PC-9 (cell line): ENCODE measurements around the gene PARN. TPM values are rescaled to one million over a fixed set of nuclear protein-coding genes. Genes with fewer than 3 reads are reported as not detected.
A peak's percentile ranks its signal among the peaks of the same experiment; 100 is the strongest.

Experiments used
- BruUV-seq: library from RNA; stranded (reverse); fragments of 400-500 nt; replicated peaks from 2 replicates; lab custom pipeline; 2021; lab: Mats Ljungman, UMichigan
- CTCF ChIA-PET: fragments of 300-600 bp; sonication (Branson Sonifier 250); formaldehyde crosslinking; loops from one replicate; lab custom pipeline; 2022; ENCODE audit warnings: antibody characterized with exemption; lab: Charles Lee
- POLR2A ChIA-PET: fragments of 300-600 bp; sonication (Branson Sonifier 250); formaldehyde crosslinking; loops from one replicate; lab custom pipeline; 2022; ENCODE audit warnings: antibody characterized with exemption; ENCODE audit not compliant: unreplicated experiment; lab: Charles Lee
- DNase-seq, 2 experiments: peaks; one replicate each; pipeline versions ENCODE4 v3.0.0 to v3.0.0-alpha.2; 2015 to 2022; ENCODE audit warnings: mixed read lengths in 1 of 2
- H2AFZ ChIP-seq: fragments of 200-600 bp; sonication (generic); 2 replicates; pipeline ENCODE4 v1.8.1; 2017; ENCODE audit warnings: antibody characterized with exemption
- H3F3A ChIP-seq: fragments of 200-600 bp; sonication (generic); 2 replicates; pipeline ENCODE4 v1.8.1; 2017; ENCODE audit warnings: antibody characterized with exemption, mild to moderate bottlenecking, low read depth; ENCODE audit not compliant: insufficient read depth
- H3K27ac ChIP-seq: fragments of 200-600 bp; sonication (generic); 2 replicates; pipeline ENCODE4 v1.6.1; 2016; ENCODE audit warnings: mixed run types
- H3K27me3 ChIP-seq: fragments of 200-600 bp; sonication (generic); 2 replicates; pipeline ENCODE4 v1.6.1; 2016; ENCODE audit warnings: low read depth, mixed run types; ENCODE audit not compliant: insufficient read depth
- H3K36me3 ChIP-seq: fragments of 200-600 bp; sonication (generic); 2 replicates; pipeline ENCODE4 v1.6.1; 2016; ENCODE audit warnings: low read depth, mixed run types
- H3K4me1 ChIP-seq: fragments of 200-600 bp; sonication (generic); replicated peaks from 2 replicates; pipeline ENCODE4 v1.6.1; 2016; ENCODE audit warnings: mixed run types; ENCODE audit not compliant: insufficient read depth
- H3K4me2 ChIP-seq: fragments of 200-600 bp; sonication (generic); 2 replicates; pipeline ENCODE4 v1.6.1; 2017; ENCODE audit warnings: mixed run types
- H3K4me3 ChIP-seq: fragments of 200-600 bp; sonication (generic); 2 replicates; pipeline ENCODE4 v1.6.1; 2016; ENCODE audit warnings: mixed run types
- H3K79me2 ChIP-seq: fragments of 200-600 bp; sonication (generic); 2 replicates; pipeline ENCODE4 v1.6.1; 2017; ENCODE audit warnings: low read depth, mixed run types
- H3K9me2 ChIP-seq: fragments of 200-600 bp; sonication (generic); 2 replicates; pipeline ENCODE4 v1.8.1; 2017; ENCODE audit warnings: mild to moderate bottlenecking; ENCODE audit not compliant: insufficient read depth
- H3K9me3 ChIP-seq: fragments of 200-600 bp; sonication (generic); 2 replicates; pipeline ENCODE4 v1.8.1; 2016; ENCODE audit warnings: low read depth; ENCODE audit not compliant: insufficient read depth
- H4K20me1 ChIP-seq: fragments of 200-600 bp; sonication (generic); 2 replicates; pipeline ENCODE4 v1.8.1; 2017; ENCODE audit not compliant: insufficient read depth
- CTCF ChIP-seq: fragments of 200-600 bp; sonication (generic); conservative IDR thresholded peaks from 2 replicates; pipeline ENCODE4 v1.6.1; 2017; ENCODE audit warnings: mixed run types, antibody characterized with exemption, mild to moderate bottlenecking, moderate library complexity
- EZH2 ChIP-seq: fragments of 200-600 bp; sonication (generic); IDR thresholded peaks from 2 replicates; pipeline ENCODE4 v1.8.0; 2017; ENCODE audit warnings: antibody characterized with exemption, low read depth
- intact Hi-C: fragments of 100-400 bp; cut with micrococcal nuclease; formaldehyde crosslinking; loops from one replicate; pipeline ENCODE4 v1.10.0; 2022; ENCODE audit not compliant: unreplicated experiment
- total RNA-seq: library from RNA; stranded (reverse); gene quantifications from 2 replicates; pipeline ENCODE4 v1.2.3, GENCODE V29; 2021

Gene PARN
- total RNA-seq, 1 experiment from 2014 or later, result 53.0 TPM

- no peak overlapping the region for H2AFZ ChIP-seq
- TF ChIP-seq CTCF (no peak), EZH2 (no peak)
- H3K79me2 ChIP-seq, result 0 out of 2 replicates have a peak, but pooled peaks cover 3% of the 10 kb centered on the region
- H3K36me3 ChIP-seq, result peaks cover 10% of the 10 kb centered on the region; the same call in 1 of the 2 replicates
- H3F3A ChIP-seq, result peaks cover 10% of the 10 kb centered on the region; the same call in 1 of the 2 replicates
- ChIA-PET POLR2A (no interaction called here), CTCF (no interaction called here)
- H3K9me3 ChIP-seq, result peaks cover 18% of the 10 kb centered on the region; the same call in 1 of the 2 replicates
- H3K27ac ChIP-seq, result no peak overlapping the region
- 0 out of 2 replicates have a peak, but pooled peaks cover 5% of the 10 kb centered on the region for H3K4me1 ChIP-seq
- no peaks in the 10 kb centered on the region for H3K27me3 ChIP-seq
- H4K20me1 ChIP-seq, result no peaks in the 10 kb centered on the region
- H3K4me3 ChIP-seq, result no peak overlapping the region
- H3K9me2 ChIP-seq, result no peaks in the 10 kb centered on the region
- BruUV-seq, result no TSS peak
- intact Hi-C loops, result no loop called here
- no peak overlapping the region for H3K4me2 ChIP-seq
- DNase-seq, result peak in 1 of 2 experiments; percentile 51
Observed at GRCh38 chr16:14464796-14465195, 165.3 kb downstream of the PARN start.

- H3K9me2 ChIP-seq, result no peaks in the 10 kb centered on the region
- POLR2A ChIA-PET, result no interaction called here
- H3K4me1 ChIP-seq, result 0 out of 2 replicates have a peak, but pooled peaks cover 5% of the 10 kb centered on the region
- TF ChIP-seq EZH2 (no peak), CTCF (no peak)
- H3K4me3 ChIP-seq, result no peak overlapping the region
- no peak overlapping the region for H3K27ac ChIP-seq
- H2AFZ ChIP-seq, result no peak overlapping the region
- intact Hi-C loops, result no loop called here
- H3K27me3 ChIP-seq, result no peaks in the 10 kb centered on the region
- peaks cover 10% of the 10 kb centered on the region; the same call in 1 of the 2 replicates for H3K36me3 ChIP-seq
- peaks cover 10% of the 10 kb centered on the region; the same call in 1 of the 2 replicates for H3F3A ChIP-seq
- H3K9me3 ChIP-seq, result peaks cover 18% of the 10 kb centered on the region; the same call in 1 of the 2 replicates
- 0 out of 2 replicates have a peak, but pooled peaks cover 3% of the 10 kb centered on the region for H3K79me2 ChIP-seq
- BruUV-seq, result no TSS peak
- no peak overlapping the region for H3K4me2 ChIP-seq
- H4K20me1 ChIP-seq, result no peaks in the 10 kb centered on the region
- no peak for DNase-seq
- CTCF ChIA-PET, result no interaction called here
Observed at GRCh38 chr16:14464192-14464591, 165.9 kb downstream of the PARN start.

GRCh38 chr16:14462811-14463210 lies 167.2 kb downstream of the PARN start:
- H3F3A ChIP-seq, result peaks cover 7% of the 10 kb centered on the region; the same call in 1 of the 2 replicates
- H3K9me3 ChIP-seq, result peaks cover 18% of the 10 kb centered on the region; the same call in 1 of the 2 replicates
- no peaks in the 10 kb centered on the region for H3K9me2 ChIP-seq
- no peak for DNase-seq
- no TSS peak for BruUV-seq
- no peak overlapping the region for H3K4me2 ChIP-seq
- intact Hi-C loops, result no loop called here
- peaks cover 10% of the 10 kb centered on the region; the same call in 1 of the 2 replicates for H3K36me3 ChIP-seq
- no peak overlapping the region for H2AFZ ChIP-seq
- TF ChIP-seq CTCF (no peak), EZH2 (no peak)
- H3K27ac ChIP-seq, result no peak overlapping the region
- ChIA-PET POLR2A (no interaction called here), CTCF (no interaction called here)
- no peaks in the 10 kb centered on the region for H4K20me1 ChIP-seq
- H3K79me2 ChIP-seq, result 0 out of 2 replicates have a peak, but pooled peaks cover 3% of the 10 kb centered on the region
- H3K27me3 ChIP-seq, result no peaks in the 10 kb centered on the region
- H3K4me1 ChIP-seq, result 0 out of 2 replicates have a peak, but pooled peaks cover 5% of the 10 kb centered on the region
- H3K4me3 ChIP-seq, result no peak overlapping the region
